DND-41 (cell line): ENCODE results near the gene UBL4B.

ENCODE experiments used
- ATAC-seq: fragments of 200-7000 bp; cut with Tn5 transposase; 3 replicates; pipeline ENCODE4 v1.9.1; 2021; ENCODE audit warnings: low read depth; ENCODE audit not compliant: insufficient read depth
- DNase-seq: peaks from one replicate; pipeline ENCODE4 v3.0.0-alpha.2; 2020
- H2AFZ ChIP-seq: 2 replicates; pipeline ENCODE4 v1.6.0; 2012; ENCODE audit warnings: low read depth, low read length
- H3K27ac ChIP-seq: 2 replicates; pipeline ENCODE4 v1.5.1; 2012; ENCODE audit warnings: low read length, inconsistent platforms
- H3K27me3 ChIP-seq: fragments of 200-600 bp; sonication (generic); 2 replicates; pipeline ENCODE4 v1.6.0; 2012; ENCODE audit warnings: low read length, mild to moderate bottlenecking, inconsistent platforms; ENCODE audit not compliant: insufficient read depth, poor library complexity
- H3K36me3 ChIP-seq: 2 replicates; pipeline ENCODE4 v1.5.1; 2012; ENCODE audit warnings: low read length, inconsistent platforms; ENCODE audit not compliant: insufficient read depth
- H3K4me1 ChIP-seq: 2 replicates; pipeline ENCODE4 v1.5.1; 2012; ENCODE audit warnings: mild to moderate bottlenecking, low read length; ENCODE audit not compliant: insufficient read depth
- H3K4me2 ChIP-seq: 2 replicates; pipeline ENCODE4 v1.6.0; 2012; ENCODE audit warnings: mild to moderate bottlenecking, moderate library complexity, low read length, inconsistent platforms; ENCODE audit not compliant: insufficient read depth
- H3K4me3 ChIP-seq, 2 experiments: fragments of 200-600 bp in 1 of 2; shearing (Covaris generic) in 1 of 2; 2 replicates each; pipeline ENCODE4 v1.5.1; 2012 to 2016; ENCODE audit warnings: inconsistent platforms in 2 of 2, low read length in 2 of 2, mild to moderate bottlenecking in 2 of 2, low read depth in 1 of 2, moderate library complexity in 1 of 2
- H3K79me2 ChIP-seq: 2 replicates; pipeline ENCODE4 v1.6.0; 2012; ENCODE audit warnings: low read length, inconsistent platforms; ENCODE audit not compliant: insufficient read depth
- H3K9ac ChIP-seq: 2 replicates; pipeline ENCODE4 v1.6.0; 2012; ENCODE audit warnings: low read depth, mild to moderate bottlenecking, inconsistent platforms, low read length, moderate library complexity
- H3K9me3 ChIP-seq: 2 replicates; pipeline ENCODE4 v1.5.1; 2012; ENCODE audit warnings: low read length, moderate library complexity, mild to moderate bottlenecking, inconsistent platforms; ENCODE audit not compliant: insufficient read depth, severe bottlenecking
- H4K20me1 ChIP-seq: 2 replicates; pipeline ENCODE4 v1.6.0; 2012; ENCODE audit warnings: low read length; ENCODE audit not compliant: insufficient read depth
- EZH2 ChIP-seq: IDR thresholded peaks from 3 replicates; pipeline ENCODE4 v1.6.1; 2012; ENCODE audit warnings: borderline replicate concordance, low read depth, mild to moderate bottlenecking, moderate library complexity, low read length, inconsistent platforms; ENCODE audit not compliant: severe bottlenecking
- TF ChIP-seq, protein P1 (sequence below): IDR thresholded peaks from 2 replicates; pipeline ENCODE4 v1.5.1; 2012; ENCODE audit warnings: borderline replicate concordance, low read length, moderate library complexity, mild to moderate bottlenecking; ENCODE audit not compliant: poor library complexity, severe bottlenecking; ENCODE audit errors: extremely low read depth

UBL4B gene

GRCh38 chr1:110120960-110121561 is 8.8 kb downstream of the UBL4B start:
- H3K9ac ChIP-seq: no peak overlapping the region
- TF ChIP-seq EZH2: no peak
- TF ChIP-seq, protein P1, sequence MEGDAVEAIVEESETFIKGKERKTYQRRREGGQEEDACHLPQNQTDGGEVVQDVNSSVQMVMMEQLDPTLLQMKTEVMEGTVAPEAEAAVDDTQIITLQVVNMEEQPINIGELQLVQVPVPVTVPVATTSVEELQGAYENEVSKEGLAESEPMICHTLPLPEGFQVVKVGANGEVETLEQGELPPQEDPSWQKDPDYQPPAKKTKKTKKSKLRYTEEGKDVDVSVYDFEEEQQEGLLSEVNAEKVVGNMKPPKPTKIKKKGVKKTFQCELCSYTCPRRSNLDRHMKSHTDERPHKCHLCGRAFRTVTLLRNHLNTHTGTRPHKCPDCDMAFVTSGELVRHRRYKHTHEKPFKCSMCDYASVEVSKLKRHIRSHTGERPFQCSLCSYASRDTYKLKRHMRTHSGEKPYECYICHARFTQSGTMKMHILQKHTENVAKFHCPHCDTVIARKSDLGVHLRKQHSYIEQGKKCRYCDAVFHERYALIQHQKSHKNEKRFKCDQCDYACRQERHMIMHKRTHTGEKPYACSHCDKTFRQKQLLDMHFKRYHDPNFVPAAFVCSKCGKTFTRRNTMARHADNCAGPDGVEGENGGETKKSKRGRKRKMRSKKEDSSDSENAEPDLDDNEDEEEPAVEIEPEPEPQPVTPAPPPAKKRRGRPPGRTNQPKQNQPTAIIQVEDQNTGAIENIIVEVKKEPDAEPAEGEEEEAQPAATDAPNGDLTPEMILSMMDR: no peak
- DNase-seq: no peak
- no peaks in the 10 kb centered on the region for H3K79me2 ChIP-seq
- no peaks in the 10 kb centered on the region for H3K4me1 ChIP-seq
- no peak overlapping the region for H3K27ac ChIP-seq
- no peaks in the 10 kb centered on the region for H4K20me1 ChIP-seq
- no peak overlapping the region for H3K4me2 ChIP-seq
- H3K9me3 ChIP-seq: peaks cover 7% of the 10 kb centered on the region
- H2AFZ ChIP-seq: no peak overlapping the region
- no peaks in the 10 kb centered on the region for H3K36me3 ChIP-seq
- no peak for ATAC-seq
- no peaks in the 10 kb centered on the region for H3K27me3 ChIP-seq
- no peak overlapping the region for H3K4me3 ChIP-seq

DNA sequence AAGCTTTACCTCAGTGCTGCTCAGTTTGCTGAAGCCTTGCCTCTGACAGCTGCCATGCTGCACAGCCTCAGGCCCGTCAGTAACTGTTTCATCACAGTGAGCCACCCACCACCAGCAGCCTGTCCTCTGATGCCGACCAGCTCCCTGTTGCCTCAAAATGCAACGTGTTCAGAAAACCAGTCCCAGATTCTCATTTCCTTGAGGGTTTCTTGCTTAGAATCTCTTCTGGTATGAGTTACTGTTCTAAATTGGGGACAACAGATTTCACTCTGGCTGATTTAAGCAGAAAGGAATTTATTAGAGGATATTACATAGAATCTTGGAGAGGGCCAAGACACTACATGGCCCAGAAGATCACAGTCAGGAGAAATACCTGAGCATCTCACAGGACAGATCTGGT is 11.0 kb downstream of the UBL4B start:
- no peak overlapping the region for H3K9ac ChIP-seq
- no peak overlapping the region for H3K4me2 ChIP-seq
- H4K20me1 ChIP-seq: no peaks in the 10 kb centered on the region
- no peaks in the 10 kb centered on the region for H3K4me1 ChIP-seq
- H2AFZ ChIP-seq: no peak overlapping the region
- peaks cover 11% of the 10 kb centered on the region for H3K9me3 ChIP-seq
- peaks cover 2% of the 10 kb centered on the region for H3K27me3 ChIP-seq
- no peak for ATAC-seq
- H3K36me3 ChIP-seq: no peaks in the 10 kb centered on the region
- no peak overlapping the region for H3K4me3 ChIP-seq
- DNase-seq: no peak
- H3K27ac ChIP-seq: no peak overlapping the region
- TF ChIP-seq, protein P1: no peak
- TF ChIP-seq EZH2: no peak
- H3K79me2 ChIP-seq: no peaks in the 10 kb centered on the region

GRCh38 chr1:110125810-110126209 is 13.6 kb downstream of the UBL4B start:
- Histone ChIP-seq H3K9me3 (peaks cover 5% of the 10 kb centered on the region), H4K20me1 (no peaks in the 10 kb centered on the region), H3K9ac (no peak overlapping the region), H2AFZ (no peak overlapping the region), H3K36me3 (no peaks in the 10 kb centered on the region), H3K79me2 (no peaks in the 10 kb centered on the region), H3K4me1 (no peaks in the 10 kb centered on the region), H3K4me3 (no peak overlapping the region), H3K27me3 (peaks cover 7% of the 10 kb centered on the region), H3K27ac (no peak overlapping the region), H3K4me2 (no peak overlapping the region)
- no peak for DNase-seq
- TF ChIP-seq, protein P1: no peak
- no peak for TF ChIP-seq EZH2
- no peak for ATAC-seq
